SH-SY5Y (cell line): ENCODE measurements around the gene OCA2.

ENCODE experiments used
- GATA2 ChIP-seq: IDR thresholded peaks from 2 replicates; pipeline ENCODE4 v1.6.1; 2011; ENCODE audit warnings: mild to moderate bottlenecking, low read depth, low read length
- GATA3 ChIP-seq: IDR thresholded peaks from 2 replicates; pipeline ENCODE4 v1.6.1; 2011; ENCODE audit warnings: low read depth, mild to moderate bottlenecking, low read length, moderate library complexity

DNA sequence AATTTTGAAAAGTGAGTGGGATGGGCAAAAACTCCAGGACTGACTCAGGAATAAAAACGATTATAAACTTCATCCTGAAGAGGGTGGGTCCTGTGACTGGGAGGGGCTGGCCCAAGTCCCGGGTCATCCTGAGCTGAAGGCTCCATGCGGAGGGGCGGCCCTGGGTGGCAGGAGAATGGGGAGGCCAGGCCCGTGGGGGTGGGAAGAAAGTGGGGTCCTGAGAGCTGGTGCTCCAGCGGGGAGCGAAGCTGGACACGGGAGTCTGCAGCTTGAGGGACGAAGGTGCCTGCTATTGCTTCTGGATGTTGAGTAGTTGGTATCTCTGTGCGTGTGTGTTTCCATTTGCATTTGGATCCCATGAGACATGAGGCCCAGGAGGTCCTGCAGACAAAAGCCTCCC is 4.7 kb upstream of the OCA2 start:
- TF ChIP-seq GATA2 (no peak), GATA3 (no peak)
